Ascending aorta (tissue), 2 donors: ENCODE measurements around the gene IFNL2. TPM values are rescaled to one million over a fixed set of nuclear protein-coding genes. Genes with fewer than 3 reads are reported as not detected.
"Not testable (repeated sequence)": the region's sequence is repeated elsewhere in the genome, so short reads cannot be mapped to it uniquely, and the experiment has no call there.

Experiments
- DNase-seq, 2 donors: peaks; one replicate each; pipeline ENCODE4 v3.0.0-alpha.2; 2019; ENCODE audit warnings: low spot score in 2 of 2
- H3K27ac ChIP-seq, 2 donors: fragments of 200-600 bp; sonication (generic); one replicate each; pipeline ENCODE4 v1.5.1; 2016 to 2017; ENCODE audit warnings: mild to moderate bottlenecking in 1 of 2
- H3K27me3 ChIP-seq: fragments of 200-600 bp; sonication (generic); one replicate; pipeline ENCODE4 v1.5.1; 2017
- H3K36me3 ChIP-seq, 2 donors: fragments of 200-600 bp; sonication (generic); one replicate each; pipeline ENCODE4 v1.5.1; 2016
- H3K4me1 ChIP-seq, 2 donors: fragments of 200-600 bp; sonication (generic); one replicate each; pipeline ENCODE4 v1.5.1; 2016 to 2017; ENCODE audit warnings: mild to moderate bottlenecking in 1 of 2
- H3K4me3 ChIP-seq, 2 donors: fragments of 200-600 bp; sonication (generic); one replicate each; pipeline ENCODE4 v1.5.1; 2016 to 2017; ENCODE audit warnings: mild to moderate bottlenecking in 1 of 2
- H3K9me3 ChIP-seq, 2 donors: fragments of 200-600 bp; sonication (generic); one replicate each; pipeline ENCODE4 v1.5.1; 2016
- intact Hi-C: fragments of 100-400 bp; cut with DNase I; formaldehyde crosslinking; loops from one replicate; pipeline ENCODE4 v1.15.1; 2023
- total RNA-seq: library from RNA; depleted of rRNA; stranded (reverse); fragments of >200 nt; gene quantifications from one replicate; pipeline ENCODE4 v1.1.0, GENCODE V29; 2016
- TF ChIP-seq, protein P1 (sequence below), 3 experiments: fragments of 200-600 bp in 2 of 3; fragments of 450-650 bp in 1 of 3; sonication (generic) in 2 of 3; IDR thresholded peaks; one replicate each; pipeline ENCODE4 v1.5.1; 2016 to 2019; ENCODE audit warnings: antibody characterized with exemption in 3 of 3, mild to moderate bottlenecking in 1 of 3, moderate library complexity in 1 of 3

Gene IFNL2
- total RNA-seq, 1 donor from 2014 or later: not detected

DNA sequence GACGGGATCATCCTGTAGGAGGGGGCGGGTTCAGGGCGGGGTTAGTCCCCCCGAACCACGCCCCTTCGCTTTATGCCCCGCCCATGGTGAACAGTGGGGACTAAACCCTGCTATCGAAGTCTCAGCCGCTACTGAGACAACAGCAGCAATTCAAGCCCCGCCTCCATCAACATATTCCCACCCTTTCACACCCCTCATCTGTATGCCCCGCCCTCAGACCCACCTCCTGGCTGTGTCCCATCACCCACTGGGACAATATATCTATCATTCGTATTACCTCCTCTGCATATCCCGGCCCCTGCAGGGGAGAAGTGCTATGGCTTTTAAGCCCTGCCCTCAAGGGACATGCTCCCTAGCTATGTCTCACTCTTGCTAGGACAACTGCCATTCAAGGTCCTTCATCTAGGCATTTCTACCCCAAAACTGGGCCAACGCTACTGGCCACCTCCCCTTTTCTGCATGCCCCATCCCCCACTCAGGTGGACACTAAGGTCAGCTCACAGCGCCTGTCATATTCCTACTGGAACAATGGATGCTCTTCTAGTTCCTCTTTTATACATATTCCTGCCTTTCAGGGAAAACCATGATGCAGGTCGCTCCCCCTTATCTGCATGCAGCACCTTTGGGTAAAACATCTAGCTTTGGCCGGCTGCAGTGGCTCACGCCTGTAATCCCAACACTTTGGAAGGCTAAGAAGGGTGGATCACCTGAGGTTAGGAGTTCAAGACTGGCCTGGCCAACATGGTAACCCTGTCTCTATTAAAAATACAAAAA, 40.5 kb downstream of the IFNL2 start:
- intact Hi-C loops: no loop called here
- no peaks in the 10 kb centered on the region for H3K4me1 ChIP-seq
- no peaks in the 10 kb centered on the region for H3K9me3 ChIP-seq
- TF ChIP-seq, protein P1, sequence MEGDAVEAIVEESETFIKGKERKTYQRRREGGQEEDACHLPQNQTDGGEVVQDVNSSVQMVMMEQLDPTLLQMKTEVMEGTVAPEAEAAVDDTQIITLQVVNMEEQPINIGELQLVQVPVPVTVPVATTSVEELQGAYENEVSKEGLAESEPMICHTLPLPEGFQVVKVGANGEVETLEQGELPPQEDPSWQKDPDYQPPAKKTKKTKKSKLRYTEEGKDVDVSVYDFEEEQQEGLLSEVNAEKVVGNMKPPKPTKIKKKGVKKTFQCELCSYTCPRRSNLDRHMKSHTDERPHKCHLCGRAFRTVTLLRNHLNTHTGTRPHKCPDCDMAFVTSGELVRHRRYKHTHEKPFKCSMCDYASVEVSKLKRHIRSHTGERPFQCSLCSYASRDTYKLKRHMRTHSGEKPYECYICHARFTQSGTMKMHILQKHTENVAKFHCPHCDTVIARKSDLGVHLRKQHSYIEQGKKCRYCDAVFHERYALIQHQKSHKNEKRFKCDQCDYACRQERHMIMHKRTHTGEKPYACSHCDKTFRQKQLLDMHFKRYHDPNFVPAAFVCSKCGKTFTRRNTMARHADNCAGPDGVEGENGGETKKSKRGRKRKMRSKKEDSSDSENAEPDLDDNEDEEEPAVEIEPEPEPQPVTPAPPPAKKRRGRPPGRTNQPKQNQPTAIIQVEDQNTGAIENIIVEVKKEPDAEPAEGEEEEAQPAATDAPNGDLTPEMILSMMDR (IDR thresholded peaks at IDR 0.05): no peak
- H3K27me3 ChIP-seq: peaks cover 7% of the 10 kb centered on the region
- H3K4me3 ChIP-seq: no peak overlapping the region
- no peak for DNase-seq
- H3K36me3 ChIP-seq: no peaks in the 10 kb centered on the region
- no peak overlapping the region for H3K27ac ChIP-seq

- H3K9me3 ChIP-seq, DNase-seq, H3K27me3 ChIP-seq, intact Hi-C loops, H3K4me1 ChIP-seq, H3K4me3 ChIP-seq, H3K36me3 ChIP-seq, H3K27ac ChIP-seq: not testable (repeated sequence)
These were observed 41.1 kb downstream of the IFNL2 start for GRCh38 chr19:39309305-39309670.

DNA sequence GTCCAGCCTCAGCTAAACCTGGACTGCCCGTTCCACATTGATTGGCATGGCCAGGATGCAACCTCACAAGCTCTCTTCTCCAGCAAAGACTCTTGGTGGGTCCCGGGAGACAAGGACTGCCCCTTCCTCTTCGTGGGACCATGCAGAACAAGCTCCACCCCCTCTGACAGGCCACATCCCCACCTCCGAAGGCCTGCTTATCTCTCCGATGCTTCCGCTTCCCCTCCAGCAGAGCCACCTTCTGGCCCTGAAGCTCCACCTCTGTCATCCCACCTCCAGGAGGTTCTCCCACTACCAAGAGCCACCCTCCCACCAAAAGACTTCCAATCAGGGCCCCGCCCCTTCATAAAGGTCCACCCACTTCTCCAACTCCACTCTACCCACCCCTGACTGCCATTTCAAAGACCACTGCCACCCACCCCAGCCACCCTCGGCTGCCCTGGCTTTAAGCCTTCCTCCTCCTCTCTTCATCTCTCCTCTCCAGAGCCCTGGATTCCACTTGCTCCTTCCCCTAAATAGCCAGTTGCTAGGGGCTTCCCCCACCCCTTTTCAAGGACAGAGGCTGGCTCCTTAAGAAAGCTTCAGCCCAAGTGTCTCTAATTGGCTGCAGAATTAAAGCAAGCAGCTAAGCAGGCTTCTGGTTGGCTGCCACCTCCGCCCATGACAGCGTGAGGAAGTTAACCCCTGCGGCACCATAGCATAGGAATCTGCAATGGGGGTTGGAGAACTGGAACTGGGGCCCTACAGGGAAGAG, 42.5 kb downstream of the IFNL2 start:
- DNase-seq: no peak
- peaks cover 0 to 4% of the 10 kb centered on the region in 2 donors for H3K36me3 ChIP-seq
- TF ChIP-seq, protein P1 (IDR thresholded peaks at IDR 0.05): no peak
- no peak overlapping the region for H3K4me3 ChIP-seq
- H3K4me1 ChIP-seq: no peaks in the 10 kb centered on the region
- intact Hi-C loops: no loop called here
- no peaks in the 10 kb centered on the region for H3K9me3 ChIP-seq
- peaks cover 7% of the 10 kb centered on the region for H3K27me3 ChIP-seq
- no peak overlapping the region for H3K27ac ChIP-seq

DNA sequence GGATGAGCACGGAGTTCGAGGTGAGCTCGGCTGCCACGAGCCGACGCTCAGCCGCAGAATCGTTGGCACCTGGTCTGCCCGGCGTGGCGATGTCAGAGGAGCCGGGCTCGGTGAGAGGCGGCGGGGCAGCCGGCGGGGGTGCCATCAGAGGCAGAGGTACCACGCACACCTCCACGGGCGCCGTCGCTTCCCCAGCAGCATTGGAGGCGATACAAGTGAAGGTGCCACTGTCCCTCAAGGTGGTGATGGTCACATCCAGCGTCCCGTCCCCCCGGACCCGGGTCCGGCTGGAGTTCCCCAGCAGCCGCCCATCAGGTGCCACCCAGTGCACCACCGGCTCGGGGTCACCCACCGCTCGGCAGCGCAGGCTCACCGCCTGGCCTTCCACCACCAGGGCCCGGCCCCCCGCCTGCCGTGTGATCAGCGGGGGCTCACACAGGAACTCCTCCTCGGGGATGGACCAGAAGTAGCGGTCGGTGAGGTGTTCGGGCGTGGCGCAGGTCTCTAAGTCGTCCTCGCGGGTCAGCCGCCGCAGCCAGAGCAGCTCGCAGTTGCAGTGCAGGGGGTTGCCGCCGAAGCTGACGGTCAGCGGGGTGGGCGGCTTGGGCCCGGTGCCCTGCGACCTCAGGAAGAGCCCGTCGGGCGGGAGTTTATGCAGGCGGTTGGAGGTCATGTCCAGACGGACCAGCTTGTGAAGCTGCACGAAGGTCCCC, 46.0 kb downstream of the IFNL2 start:
- no peaks in the 10 kb centered on the region for H3K27me3 ChIP-seq
- DNase-seq: no peak
- H3K9me3 ChIP-seq: no peaks in the 10 kb centered on the region
- no peak overlapping the region for H3K27ac ChIP-seq
- peaks cover 0 to 4% of the 10 kb centered on the region in 2 donors for H3K36me3 ChIP-seq
- TF ChIP-seq, protein P1 (IDR thresholded peaks at IDR 0.05): no peak
- H3K4me1 ChIP-seq: no peaks in the 10 kb centered on the region
- intact Hi-C loops: no loop called here
- H3K4me3 ChIP-seq: no peak overlapping the region

- TF ChIP-seq, protein P1 (IDR thresholded peaks at IDR 0.05): no peak
- DNase-seq: no peak
- Histone ChIP-seq H3K4me1 (peaks cover 4% of the 10 kb centered on the region in 2 donors), H3K9me3 (no peaks in the 10 kb centered on the region), H3K36me3 (peaks cover 0 to 4% of the 10 kb centered on the region in 2 donors), H3K27me3 (no peaks in the 10 kb centered on the region), H3K27ac (no peak overlapping the region), H3K4me3 (no peak overlapping the region)
- intact Hi-C loops: no loop called here
These were observed 47.7 kb downstream of the IFNL2 start for GRCh38 chr19:39315933-39316332.
